Effector memory CD8-positive, alpha-beta T cell (primary cell): ENCODE measurements around the gene KANK2.
A peak's percentile ranks its signal among the peaks of the same experiment; 100 is the strongest.

ENCODE experiments used
- ATAC-seq: fragments of 150-1000 bp; cut with Tn5 transposase; replicated peaks from 2 replicates; pipeline ENCODE4 v1.10.0; 2021; ENCODE audit warnings: mild to moderate bottlenecking, moderate library complexity
- DNase-seq, 3 experiments: peaks; one replicate each; pipeline ENCODE4 v3.0.0; 2021
- H3K27ac Mint-ChIP-seq, 2 donors: one replicate each; pipeline ENCODE4 v1.8.0; 2022; ENCODE audit warnings: mild to moderate bottlenecking in 2 of 2, mixed read lengths in 2 of 2, moderate library complexity in 2 of 2
- H3K27me3 Mint-ChIP-seq, 2 donors: one replicate each; pipeline ENCODE4 v1.8.0; 2022; ENCODE audit warnings: mixed read lengths in 2 of 2
- H3K36me3 Mint-ChIP-seq: one replicate; pipeline ENCODE4 v1.8.0; 2022; ENCODE audit warnings: mild to moderate bottlenecking, moderate library complexity, mixed read lengths; ENCODE audit not compliant: insufficient read depth
- H3K4me1 Mint-ChIP-seq, 2 donors: one replicate each; pipeline ENCODE4 v1.8.0; 2022; ENCODE audit warnings: low read depth in 2 of 2, mixed read lengths in 2 of 2
- H3K4me3 Mint-ChIP-seq, 2 donors: one replicate each; pipeline ENCODE4 v1.8.0; 2022; ENCODE audit warnings: mild to moderate bottlenecking in 2 of 2, mixed read lengths in 2 of 2, moderate library complexity in 2 of 2
- H3K9me3 Mint-ChIP-seq, 2 donors: one replicate each; pipeline ENCODE4 v1.8.0; 2022; ENCODE audit warnings: mixed read lengths in 2 of 2
- total RNA-seq, 9 experiments: gene quantifications; one replicate each; lab custom pipeline; 2026; lab: John Stamatoyannopoulos, UW

KANK2 gene
- 0 to 1.2 (median 0.37) reads per million in 9 experiments for total RNA-seq

DNA sequence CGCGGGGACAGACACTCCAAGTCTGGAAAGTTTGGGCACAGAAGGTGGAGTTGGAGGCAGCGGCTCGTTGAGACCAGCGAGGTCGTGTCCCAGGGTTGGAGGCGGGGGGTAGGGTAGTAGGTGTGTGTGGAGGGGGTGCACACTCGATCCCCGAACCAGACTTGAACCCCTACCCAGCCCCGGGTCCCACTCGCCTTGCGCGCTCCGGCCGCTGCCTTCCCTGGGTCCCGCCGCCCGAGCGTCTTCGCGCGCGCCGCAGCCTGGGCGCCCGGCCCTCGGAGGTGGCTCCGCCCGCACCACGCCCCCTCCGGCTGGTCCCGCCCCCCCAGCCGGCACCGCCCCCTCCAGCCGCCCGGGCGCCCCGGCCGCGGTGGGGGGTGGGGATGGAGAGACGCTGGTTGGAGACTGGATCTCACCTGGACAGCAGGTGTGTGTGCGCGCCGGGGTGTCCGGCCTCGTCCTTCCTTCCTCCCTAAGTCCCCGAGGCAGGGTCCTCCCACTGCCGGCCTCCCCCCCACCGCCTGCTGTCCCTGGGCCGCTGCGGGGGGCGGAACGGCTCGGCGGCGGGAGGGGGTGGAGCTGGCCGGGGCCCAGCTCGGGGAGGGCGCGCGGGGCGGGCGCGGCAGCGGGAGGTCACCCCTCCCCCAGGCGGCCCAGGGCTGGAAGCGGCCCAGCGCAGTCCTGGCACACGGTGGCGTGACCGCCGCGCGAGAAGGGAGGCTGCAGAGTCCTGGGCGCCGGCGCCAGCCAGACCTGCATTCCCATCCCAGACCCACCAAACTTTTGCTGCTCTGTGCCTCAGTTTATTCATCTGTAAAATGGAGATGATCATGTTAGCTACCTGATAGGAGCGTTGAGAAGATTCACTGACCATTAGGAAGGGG lies at the start of gene KANK2:
TSS of gene KANK2 (minus strand) at position 255 of the 884 bp plus-strand sequence. CDS start 3,034 bp downstream, outside the sequence.
- peak; percentile 92 for ATAC-seq
- Mint-ChIP-seq H3K36me3 (no peaks in the 10 kb centered on the region), H3K4me3 (peak within 1 kb of the TSS; percentile 71 to 77), H3K4me1 (peaks cover 0 to 4% of the 10 kb centered on the region in 2 donors), H3K27ac (no peak within 1 kb of the TSS), H3K27me3 (peaks cover 6 to 12% of the 10 kb centered on the region in 2 donors), H3K9me3 (no peaks in the 10 kb centered on the region)
- peak; percentile 62 to 70 (median 70) for DNase-seq

DNA sequence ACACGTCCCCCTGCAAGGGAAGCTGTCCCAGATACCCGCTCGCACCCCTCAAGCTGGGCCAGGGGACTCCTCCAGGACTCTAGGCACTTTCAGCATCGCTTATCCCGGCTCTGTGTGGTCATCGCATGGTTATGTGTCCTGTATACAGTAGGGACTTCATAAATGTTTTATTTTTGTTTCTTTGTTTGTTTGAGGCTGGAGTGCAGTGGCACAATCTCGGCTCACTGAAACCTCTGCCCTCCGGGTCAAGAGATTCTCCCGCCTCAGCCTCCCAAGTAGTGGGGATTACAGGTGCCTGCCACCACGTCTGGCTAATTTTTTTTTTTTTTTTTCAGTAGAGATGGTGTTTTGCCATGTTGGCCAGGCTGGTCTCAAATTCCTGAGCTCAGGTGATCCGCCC lies 49.6 kb upstream of the KANK2 start:
- no peak overlapping the region for H3K27ac Mint-ChIP-seq
- no peaks in the 10 kb centered on the region for H3K36me3 Mint-ChIP-seq
- DNase-seq (no peak), ATAC-seq (no peak)
- no peak overlapping the region for H3K4me3 Mint-ChIP-seq
- peaks cover 0 to 10% of the 10 kb centered on the region in 2 donors for H3K4me1 Mint-ChIP-seq
- no peaks in the 10 kb centered on the region for H3K9me3 Mint-ChIP-seq
- peaks cover 0 to 29% of the 10 kb centered on the region in 2 donors for H3K27me3 Mint-ChIP-seq

DNA sequence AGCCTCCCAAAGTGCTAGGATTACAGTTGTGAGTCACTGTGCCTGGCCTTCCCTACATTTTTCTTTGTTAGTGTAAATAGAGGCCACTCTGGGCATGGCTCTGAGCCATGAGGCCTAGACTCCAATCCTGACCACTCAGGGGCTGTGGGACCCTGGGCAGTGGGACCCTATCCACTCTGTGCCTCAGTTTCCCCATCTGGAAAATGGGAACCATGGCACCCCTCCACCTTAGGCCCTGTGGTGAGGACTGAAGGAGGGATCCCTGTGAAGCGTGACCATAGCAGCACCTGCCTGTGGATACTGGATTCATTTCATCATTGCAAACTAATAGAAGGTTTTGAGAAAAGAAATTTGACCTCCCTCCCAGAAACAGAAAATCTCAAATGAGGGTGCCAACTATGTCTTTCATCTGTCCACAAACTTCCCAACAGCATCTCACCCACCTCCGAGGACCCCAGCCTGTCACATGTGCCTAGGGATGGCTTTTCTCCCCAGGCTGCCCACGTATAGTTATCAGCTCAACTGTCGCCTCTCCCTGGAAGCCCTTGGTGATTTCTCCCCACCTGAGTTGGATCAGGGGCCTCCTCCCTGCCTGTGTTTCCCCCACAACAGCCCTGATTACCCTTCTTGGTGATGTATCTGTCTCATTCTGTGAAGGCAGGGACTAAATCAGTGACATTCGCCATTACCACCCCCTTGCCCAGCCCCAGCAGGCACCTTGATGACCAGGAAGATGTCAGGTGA lies 47.7 kb upstream of the KANK2 start:
- Mint-ChIP-seq H3K4me3 (no peak overlapping the region), H3K4me1 (peaks cover 0 to 10% of the 10 kb centered on the region in 2 donors), H3K9me3 (no peaks in the 10 kb centered on the region), H3K27me3 (peaks cover 0 to 40% of the 10 kb centered on the region in 2 donors), H3K27ac (no peak overlapping the region), H3K36me3 (no peaks in the 10 kb centered on the region)
- DNase-seq, result no peak
- no peak for ATAC-seq

DNA sequence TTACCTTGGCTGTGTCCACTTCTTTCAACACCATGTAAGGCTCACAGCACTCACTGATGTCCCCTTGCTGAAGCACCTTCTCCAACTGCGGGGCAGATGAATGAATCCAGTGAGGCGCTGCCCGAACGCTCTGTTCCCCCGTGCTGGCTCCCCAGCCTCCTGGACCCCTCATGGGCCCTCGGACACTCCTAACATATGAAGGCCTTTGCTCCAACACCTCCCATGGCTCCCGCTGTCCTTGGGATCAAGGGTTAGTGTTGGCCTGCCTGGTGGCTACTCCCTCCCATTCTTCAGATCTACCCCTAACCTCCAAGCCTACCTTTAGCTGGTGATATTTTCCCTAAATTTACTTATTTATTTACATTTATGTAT lies 46.4 kb upstream of the KANK2 start:
- peak overlapping the region in 1 of 2 donors; percentile 61 for H3K4me3 Mint-ChIP-seq
- DNase-seq, result no peak

DNA sequence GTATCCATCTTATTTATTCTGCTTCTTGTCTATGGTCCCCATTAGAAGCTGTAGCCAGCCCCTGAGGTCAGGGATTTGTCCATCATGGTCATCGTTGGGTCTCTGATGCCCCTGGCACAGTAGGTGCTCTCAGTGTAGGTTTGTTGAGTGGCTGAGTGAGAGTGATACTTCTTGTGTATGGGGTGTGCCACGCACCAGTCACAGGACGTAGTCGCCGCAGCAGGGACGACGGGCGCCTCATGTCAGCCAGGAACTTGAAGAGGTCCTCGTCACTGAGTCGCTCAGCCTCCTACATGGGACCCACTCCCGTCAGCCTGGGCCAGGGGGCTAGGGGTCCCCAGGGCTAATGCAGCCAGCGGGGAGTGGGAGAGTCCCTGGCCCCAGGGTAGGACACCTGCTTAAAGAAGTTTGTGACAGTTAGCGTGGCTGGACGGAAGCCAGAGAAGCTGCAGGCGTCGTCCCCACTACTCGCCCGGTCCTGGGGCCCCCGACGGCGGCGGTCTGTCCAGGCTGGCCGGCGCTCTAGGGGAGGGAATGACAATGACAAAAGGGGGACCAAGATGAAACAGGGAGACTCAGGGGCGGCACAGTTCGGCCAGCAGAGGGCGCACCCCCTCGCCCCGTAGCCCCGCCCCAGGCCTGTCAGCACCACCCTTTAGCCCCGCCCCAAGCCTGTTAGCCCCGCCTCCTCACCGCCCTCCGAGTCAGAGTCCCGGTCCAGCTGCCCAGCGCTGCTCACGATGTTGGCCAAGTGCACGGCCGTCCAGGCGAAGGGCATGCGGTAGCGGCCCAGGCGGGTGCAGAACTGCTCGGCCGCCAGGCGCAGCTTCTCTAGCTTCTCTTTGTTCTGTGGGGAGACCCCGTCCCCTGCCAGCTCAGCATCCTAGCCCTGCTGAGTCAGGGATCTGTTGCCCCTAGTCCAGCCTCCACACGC lies 45.8 kb upstream of the KANK2 start:
- Mint-ChIP-seq H3K27me3 (peaks cover 0 to 40% of the 10 kb centered on the region in 2 donors), H3K36me3 (peaks cover 3% of the 10 kb centered on the region), H3K4me3 (peak overlapping the region in 1 of 2 donors; percentile 61), H3K4me1 (peaks cover 0 to 10% of the 10 kb centered on the region in 2 donors), H3K27ac (peak overlapping the region in 1 of 2 donors; percentile 26), H3K9me3 (no peaks in the 10 kb centered on the region)
- ATAC-seq (peak; percentile 99), DNase-seq (peak; percentile 60 to 78 (median 76))

More for the DNA sequence above, 46.4 kb upstream of the KANK2 start:
- no peak overlapping the region for H3K27ac Mint-ChIP-seq
- peaks cover 0 to 40% of the 10 kb centered on the region in 2 donors for H3K27me3 Mint-ChIP-seq
- ATAC-seq, result no peak
- peaks cover 0 to 10% of the 10 kb centered on the region in 2 donors for H3K4me1 Mint-ChIP-seq
- no peaks in the 10 kb centered on the region for H3K9me3 Mint-ChIP-seq
- peaks cover 3% of the 10 kb centered on the region for H3K36me3 Mint-ChIP-seq

DNA sequence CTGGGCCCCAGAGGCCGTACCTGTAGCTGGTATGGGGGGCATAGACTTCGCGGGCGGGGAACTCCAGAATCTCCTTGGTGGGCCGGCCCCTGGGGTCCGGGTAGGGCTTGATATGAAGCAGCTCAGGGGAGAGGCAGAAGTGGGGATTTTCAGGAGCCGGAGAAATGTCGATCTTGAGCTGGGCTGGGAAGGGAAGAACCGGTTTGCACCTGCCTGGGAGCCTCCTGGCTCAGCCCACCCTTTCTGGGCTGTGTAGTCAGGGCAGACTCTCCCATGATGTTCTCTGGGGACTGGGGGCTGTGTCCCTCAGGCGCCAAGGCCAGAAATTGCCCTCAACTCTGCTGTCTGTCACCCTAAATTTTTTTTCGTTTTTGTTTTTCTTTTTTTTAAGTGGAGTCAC lies 44.7 kb upstream of the KANK2 start:
- H3K36me3 Mint-ChIP-seq, result peaks cover 3% of the 10 kb centered on the region
- no peak overlapping the region for H3K27ac Mint-ChIP-seq
- DNase-seq (no peak), ATAC-seq (no peak)
- peaks cover 0 to 38% of the 10 kb centered on the region in 2 donors for H3K27me3 Mint-ChIP-seq
- peaks cover 0 to under 1% of the 10 kb centered on the region in 2 donors for H3K9me3 Mint-ChIP-seq
- H3K4me1 Mint-ChIP-seq, result peaks cover 0 to 10% of the 10 kb centered on the region in 2 donors
- H3K4me3 Mint-ChIP-seq, result no peak overlapping the region

DNA sequence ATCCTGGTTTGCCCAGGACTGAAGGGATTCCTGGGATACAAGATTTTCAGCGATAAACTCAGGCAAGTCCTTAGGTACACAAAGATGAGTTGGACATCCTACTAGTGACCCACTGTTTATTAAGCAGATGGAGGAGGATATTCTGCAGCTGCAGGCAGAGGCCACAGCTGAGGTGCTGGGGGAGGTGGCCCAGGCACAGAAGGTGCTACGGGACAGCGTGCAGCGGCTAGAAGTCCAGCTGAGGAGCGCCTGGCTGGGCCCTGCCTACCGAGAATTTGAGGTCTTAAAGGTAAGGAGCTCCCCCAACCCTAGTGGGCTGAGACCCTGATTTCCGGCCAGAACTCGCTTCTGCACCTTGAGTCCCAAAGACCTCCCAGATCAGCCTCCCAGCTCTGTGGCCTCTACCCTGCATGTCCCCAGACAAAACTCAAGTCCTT lies 42.7 kb upstream of the KANK2 start:
- peaks cover 3% of the 10 kb centered on the region for H3K36me3 Mint-ChIP-seq
- peaks cover 0 to 2% of the 10 kb centered on the region in 2 donors for H3K9me3 Mint-ChIP-seq
- H3K4me3 Mint-ChIP-seq, result no peak overlapping the region
- H3K27ac Mint-ChIP-seq, result no peak overlapping the region
- ATAC-seq, result no peak
- peaks cover 0 to 22% of the 10 kb centered on the region in 2 donors for H3K27me3 Mint-ChIP-seq
- H3K4me1 Mint-ChIP-seq, result peaks cover 0 to 10% of the 10 kb centered on the region in 2 donors
- no peak for DNase-seq

DNA sequence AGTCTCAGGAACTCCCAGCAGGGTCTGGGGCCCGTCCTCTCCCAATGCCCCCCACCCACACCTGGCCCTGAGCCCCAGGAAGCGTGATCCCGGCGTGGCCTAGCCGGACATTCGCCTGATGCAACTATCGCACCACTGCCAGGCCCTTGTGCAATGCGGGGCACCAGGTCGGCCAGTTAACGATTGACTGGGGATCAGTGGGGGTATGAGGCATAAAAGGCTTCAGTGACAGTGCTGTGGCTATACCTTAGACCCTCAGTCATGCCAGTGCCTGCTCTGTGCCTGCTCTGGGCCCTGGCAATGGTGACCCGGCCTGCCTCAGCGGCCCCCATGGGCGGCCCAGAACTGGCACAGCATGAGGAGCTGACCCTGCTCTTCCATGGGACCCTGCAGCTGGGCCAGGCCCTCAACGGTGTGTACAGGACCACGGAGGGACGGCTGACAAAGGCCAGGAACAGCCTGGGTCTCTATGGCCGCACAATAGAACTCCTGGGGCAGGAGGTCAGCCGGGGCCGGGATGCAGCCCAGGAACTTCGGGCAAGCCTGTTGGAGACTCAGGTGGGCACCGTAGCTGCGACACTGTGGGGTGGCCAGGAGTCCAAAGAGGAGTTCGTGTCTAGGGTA lies 42.1 kb upstream of the KANK2 start, which contains the start of gene ANGPTL8:
TSS of gene ANGPTL8 (plus strand) at position 243 of the 624 bp plus-strand sequence. CDS start at position 262, 19 bp downstream.
- H3K27me3 Mint-ChIP-seq, result peaks cover 0 to 22% of the 10 kb centered on the region in 2 donors
- peaks cover 0 to 10% of the 10 kb centered on the region in 2 donors for H3K4me1 Mint-ChIP-seq
- no peak for DNase-seq
- H3K4me3 Mint-ChIP-seq, result no peak within 1 kb of the TSS
- H3K9me3 Mint-ChIP-seq, result peaks cover 0 to 2% of the 10 kb centered on the region in 2 donors
- ATAC-seq, result no peak
- H3K27ac Mint-ChIP-seq, result no peak within 1 kb of the TSS
- H3K36me3 Mint-ChIP-seq, result peaks cover 3% of the 10 kb centered on the region

DNA sequence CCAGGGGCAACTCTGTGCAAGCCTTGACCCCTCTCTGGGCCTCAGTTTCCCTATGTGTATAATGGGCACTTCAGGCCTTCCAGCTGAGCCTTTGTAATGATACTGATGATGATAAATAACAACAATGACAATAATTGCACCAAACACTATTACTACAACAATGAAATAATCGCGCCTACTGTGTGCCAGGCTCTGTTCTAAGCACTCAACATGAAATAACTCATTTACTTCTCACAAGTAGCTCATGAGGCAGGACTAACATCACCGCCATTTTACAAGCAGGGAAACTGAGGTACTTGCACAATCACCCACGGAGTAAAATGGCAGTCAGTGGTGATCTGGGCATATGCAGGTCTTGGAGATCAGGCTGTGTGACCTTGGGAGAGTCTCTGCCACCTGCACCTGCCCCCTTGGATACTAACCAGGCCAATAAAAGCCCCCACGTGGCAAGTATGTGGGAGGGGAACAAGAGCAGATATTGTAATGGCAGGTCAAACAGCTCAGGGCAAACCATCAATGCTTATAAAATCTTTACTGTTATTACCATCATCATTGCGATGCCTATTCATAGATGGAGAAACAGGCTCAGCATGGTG lies 41.5 kb upstream of the KANK2 start:
- Mint-ChIP-seq H3K36me3 (peaks cover 3% of the 10 kb centered on the region), H3K4me1 (peaks cover 0 to 10% of the 10 kb centered on the region in 2 donors), H3K4me3 (no peak overlapping the region), H3K27ac (no peak overlapping the region), H3K9me3 (peaks cover 0 to 2% of the 10 kb centered on the region in 2 donors), H3K27me3 (peaks cover 0 to 22% of the 10 kb centered on the region in 2 donors)
- no peak for DNase-seq
- no peak for ATAC-seq

DNA sequence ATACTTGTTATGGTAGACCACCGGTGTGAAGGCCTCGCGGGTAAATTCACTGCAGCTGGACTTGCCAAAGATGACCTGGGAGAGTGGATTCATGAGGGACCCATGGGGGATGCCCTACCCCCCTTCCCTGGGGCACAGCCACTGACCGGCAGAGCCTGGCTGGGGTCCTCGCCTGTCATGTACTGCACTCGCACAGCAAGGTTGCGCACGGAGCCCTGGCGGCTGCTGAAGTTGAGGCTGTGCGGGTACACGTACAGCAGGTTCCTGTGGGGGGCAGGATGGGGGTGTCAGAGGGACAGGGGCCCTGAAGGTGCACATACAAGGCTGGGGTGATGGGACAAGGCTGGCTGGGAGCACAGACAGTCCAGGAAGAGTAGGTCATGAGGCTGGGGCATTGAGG lies 40.7 kb upstream of the KANK2 start:
- Mint-ChIP-seq H3K36me3 (peaks cover 3% of the 10 kb centered on the region), H3K4me1 (peaks cover 0 to 4% of the 10 kb centered on the region in 2 donors), H3K4me3 (no peak overlapping the region), H3K27ac (no peak overlapping the region), H3K9me3 (peaks cover 0 to 2% of the 10 kb centered on the region in 2 donors), H3K27me3 (peaks cover 0 to 21% of the 10 kb centered on the region in 2 donors)
- no peak for DNase-seq
- ATAC-seq, result no peak

DNA sequence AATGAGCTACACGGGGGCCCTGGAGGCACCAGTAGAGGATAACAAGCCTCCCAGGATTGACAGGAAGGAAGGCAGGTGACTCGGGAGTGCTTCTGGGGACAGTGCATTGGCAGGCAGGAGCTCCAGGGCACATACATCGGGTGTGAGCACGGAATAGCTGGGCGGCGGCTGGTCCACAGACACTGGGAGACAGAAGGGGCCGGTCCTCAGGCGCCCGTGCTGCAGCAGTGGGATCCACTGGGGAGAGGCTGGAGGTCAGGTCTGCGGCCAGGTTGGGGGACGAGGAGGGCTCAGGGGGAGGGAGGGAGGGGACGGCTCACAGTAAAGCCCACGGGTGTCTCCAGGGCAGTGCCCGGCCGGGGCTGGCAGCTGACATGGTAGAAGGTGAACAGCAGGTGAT lies 40.0 kb upstream of the KANK2 start:
- H3K9me3 Mint-ChIP-seq, result peaks cover 0 to 2% of the 10 kb centered on the region in 2 donors

More for the DNA sequence above, 40.0 kb upstream of the KANK2 start:
- H3K4me3 Mint-ChIP-seq, result no peak overlapping the region
- H3K4me1 Mint-ChIP-seq, result peaks cover 0 to 2% of the 10 kb centered on the region in 2 donors
- peaks cover 0 to 13% of the 10 kb centered on the region in 2 donors for H3K27me3 Mint-ChIP-seq
- ATAC-seq, result no peak
- no peak overlapping the region for H3K27ac Mint-ChIP-seq
- H3K36me3 Mint-ChIP-seq, result peaks cover 3% of the 10 kb centered on the region
- no peak for DNase-seq
